GM12801 (cell line): ENCODE measurements around the gene ATP4A.

Experiments used
- CTCF ChIP-seq: IDR thresholded peaks from one replicate; pipeline ENCODE4 v1.5.1; 2011; ENCODE audit warnings: control low read depth; ENCODE audit not compliant: insufficient read length; ENCODE audit errors: extremely low read depth

Gene ATP4A

DNA sequence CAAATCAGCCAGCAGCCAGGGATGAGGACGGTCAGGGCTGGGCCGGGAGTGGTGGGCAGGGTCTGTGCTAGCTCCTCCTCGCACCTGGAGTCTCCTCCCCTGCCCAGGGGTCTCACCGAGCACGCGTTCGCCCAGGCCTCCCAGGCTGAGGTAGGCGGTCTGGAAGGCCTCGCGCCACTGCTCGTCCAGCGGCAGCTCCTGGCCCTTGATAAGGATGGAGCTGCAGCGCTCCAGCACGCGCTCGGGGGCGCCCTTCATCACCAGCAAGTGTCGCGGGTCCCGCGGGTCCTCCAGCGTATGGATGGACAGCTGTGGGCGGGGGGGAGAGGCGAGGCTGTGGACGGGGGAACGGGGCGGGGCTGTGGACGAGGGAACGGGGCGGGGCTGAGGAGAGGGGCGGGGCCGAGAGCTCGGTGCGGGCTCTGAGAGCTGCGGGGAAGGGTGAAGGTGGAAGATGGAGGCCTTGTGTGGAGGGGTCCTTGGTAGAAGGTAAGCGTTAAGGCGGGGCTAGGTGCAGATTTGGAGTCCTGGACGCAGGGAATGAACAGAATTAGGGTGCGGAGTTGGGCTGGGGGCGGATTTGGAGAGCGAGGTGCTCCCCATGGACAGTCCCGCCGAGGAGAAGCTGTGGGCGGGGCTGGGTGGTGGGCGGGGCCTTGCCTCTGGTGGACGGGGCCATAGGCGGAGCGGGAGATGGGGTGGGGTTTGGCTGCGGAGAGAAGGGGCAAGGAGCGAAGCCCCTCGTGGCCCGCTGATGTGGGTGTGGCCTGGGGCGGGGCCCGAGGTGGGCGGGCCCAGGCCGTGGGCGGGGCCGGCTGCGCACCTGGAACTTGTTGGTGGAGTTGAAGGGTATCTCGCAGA is 5.7 kb downstream of the ATP4A start:
- TF ChIP-seq CTCF, result no peak

DNA sequence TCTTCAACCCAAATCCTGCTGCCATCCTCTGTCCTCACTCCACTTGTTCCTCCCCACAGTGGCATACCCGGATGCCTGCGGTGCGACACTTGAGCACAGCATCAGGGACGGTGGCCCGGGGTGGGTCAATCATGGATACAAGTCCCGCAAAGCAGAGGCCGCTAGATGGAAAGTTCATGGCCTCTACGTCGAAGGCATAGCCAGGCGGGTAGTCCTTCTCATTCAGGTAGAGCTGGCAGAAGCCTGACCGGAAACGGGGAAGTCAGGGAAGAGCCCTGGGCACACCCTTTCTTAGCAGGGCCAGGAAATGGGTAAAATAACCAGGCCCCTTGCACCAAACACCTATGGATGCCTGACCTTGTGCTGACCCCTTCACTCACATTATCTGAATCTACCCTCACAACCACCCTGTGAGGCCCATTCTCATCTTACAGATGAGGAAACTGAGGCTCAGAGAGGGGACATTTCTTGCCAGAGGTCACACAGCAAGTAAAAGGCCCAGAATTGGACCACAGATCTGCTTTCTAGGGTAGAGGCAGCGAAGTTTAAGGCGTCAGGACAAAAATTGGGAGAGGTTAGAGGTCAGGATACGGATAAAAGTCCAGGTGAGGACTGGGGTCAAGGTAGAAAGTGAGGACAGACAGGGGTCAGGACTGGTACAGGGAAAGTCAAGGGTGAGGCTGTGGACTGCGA is 6.5 kb downstream of the ATP4A start:
- TF ChIP-seq CTCF, result no peak

DNA sequence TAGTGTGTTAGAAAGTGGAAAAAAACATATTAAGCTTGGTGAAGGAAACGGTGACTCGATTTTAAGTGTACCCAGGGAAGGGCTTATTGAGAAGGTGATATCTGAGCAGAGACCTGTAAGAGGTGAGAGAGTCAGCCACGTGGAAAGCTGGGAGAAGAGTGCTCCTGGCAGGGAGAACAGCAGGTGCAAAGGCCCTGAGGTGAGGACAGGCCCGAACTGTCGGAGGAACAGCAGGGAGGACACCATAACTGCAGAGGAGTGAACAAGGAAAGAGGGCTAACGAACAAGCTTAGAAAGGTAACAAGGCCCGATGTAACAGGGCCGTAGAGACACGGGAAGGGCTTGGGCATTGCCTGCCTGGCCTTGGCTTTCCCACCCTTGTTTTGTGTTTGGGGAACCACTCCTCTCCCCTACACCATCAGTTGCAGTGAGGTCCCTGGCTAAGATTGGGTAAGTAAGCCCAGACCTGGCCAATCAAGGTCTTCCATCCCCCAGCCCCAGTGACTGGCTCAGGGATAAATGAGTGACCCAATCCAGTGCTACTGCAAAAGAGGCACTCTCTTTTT is 7.3 kb downstream of the ATP4A start:
- TF ChIP-seq CTCF, result no peak

GRCh38 chr19:35555301-35556005 is 8.0 kb downstream of the ATP4A start:
- TF ChIP-seq CTCF, result no peak

- no peak for TF ChIP-seq CTCF
These were observed 9.4 kb downstream of the ATP4A start for GRCh38 chr19:35554076-35554475.

GRCh38 chr19:35553385-35554000 is 10.0 kb downstream of the ATP4A start:
- no peak for TF ChIP-seq CTCF
